HK-2 (cell line): ENCODE measurements around the gene ORC1.
"Not testable (repeated sequence)": the region's sequence is repeated elsewhere in the genome, so short reads cannot be mapped to it uniquely, and the experiment has no call there.

Experiments
- DNase-seq: peaks from one replicate; pipeline ENCODE4 v3.0.0-alpha.2; 2018; ENCODE audit not compliant: unreplicated experiment

The ORC1 gene

GRCh38 chr1:52386458-52386857 lies 17.8 kb downstream of the ORC1 start:
- DNase-seq, result no peak

GRCh38 chr1:52385376-52385775 lies 18.8 kb downstream of the ORC1 start:
- DNase-seq, result no peak

- DNase-seq, result not testable (repeated sequence)
These were observed 34.4 kb downstream of the ORC1 start for GRCh38 chr1:52369851-52370250.

- peak; percentile 53 for DNase-seq
These were observed 35.6 kb downstream of the ORC1 start for GRCh38 chr1:52368383-52369172.

GRCh38 chr1:52367272-52367671 lies 37.0 kb downstream of the ORC1 start:
- DNase-seq, result no peak

GRCh38 chr1:52366517-52366827 lies 37.8 kb downstream of the ORC1 start:
- DNase-seq, result no peak

GRCh38 chr1:52365746-52366516 lies 38.3 kb downstream of the ORC1 start, which contains the start of gene CC2D1B:
Gene CC2D1B, minus strand, starts transcription at chr1:52366205. Its CDS starts 1,585 bp downstream, at chr1:52364620.
- peak; percentile 99 for DNase-seq

GRCh38 chr1:52365071-52365745 lies 39.0 kb downstream of the ORC1 start:
- DNase-seq, result peak; percentile 68

GRCh38 chr1:52364235-52364839 lies 39.9 kb downstream of the ORC1 start:
- DNase-seq, result no peak

- no peak for DNase-seq
These were observed 43.6 kb downstream of the ORC1 start for GRCh38 chr1:52360595-52360968.

GRCh38 chr1:52359676-52360594 lies 44.3 kb downstream of the ORC1 start:
- DNase-seq, result no peak

- no peak for DNase-seq
These were observed 45.2 kb downstream of the ORC1 start for GRCh38 chr1:52358851-52359497.

GRCh38 chr1:52357397-52357796 lies 46.8 kb downstream of the ORC1 start:
- no peak for DNase-seq

- no peak for DNase-seq
These were observed 47.3 kb downstream of the ORC1 start for GRCh38 chr1:52356818-52357355.

GRCh38 chr1:52355847-52356505 lies 48.2 kb downstream of the ORC1 start:
- DNase-seq, result no peak

GRCh38 chr1:52355436-52355835 lies 48.8 kb downstream of the ORC1 start:
- no peak for DNase-seq

- no peak for DNase-seq
These were observed 51.5 kb downstream of the ORC1 start for GRCh38 chr1:52352690-52353089.

- peak; percentile 27 for DNase-seq
These were observed 55.4 kb downstream of the ORC1 start for GRCh38 chr1:52348704-52349300.

GRCh38 chr1:52346653-52347052 lies 57.6 kb downstream of the ORC1 start:
- DNase-seq, result no peak
